Kasumi-1 (cell line): ENCODE data around the gene HOXC4.
"Not testable (repeated sequence)": the region's sequence is repeated elsewhere in the genome, so short reads cannot be mapped to it uniquely, and the experiment has no call there.

Experiments used
- DNase-seq, 2 experiments: peaks; one replicate each; lab custom pipeline; 2025; lab: John Stamatoyannopoulos, UW

The HOXC4 gene

DNA sequence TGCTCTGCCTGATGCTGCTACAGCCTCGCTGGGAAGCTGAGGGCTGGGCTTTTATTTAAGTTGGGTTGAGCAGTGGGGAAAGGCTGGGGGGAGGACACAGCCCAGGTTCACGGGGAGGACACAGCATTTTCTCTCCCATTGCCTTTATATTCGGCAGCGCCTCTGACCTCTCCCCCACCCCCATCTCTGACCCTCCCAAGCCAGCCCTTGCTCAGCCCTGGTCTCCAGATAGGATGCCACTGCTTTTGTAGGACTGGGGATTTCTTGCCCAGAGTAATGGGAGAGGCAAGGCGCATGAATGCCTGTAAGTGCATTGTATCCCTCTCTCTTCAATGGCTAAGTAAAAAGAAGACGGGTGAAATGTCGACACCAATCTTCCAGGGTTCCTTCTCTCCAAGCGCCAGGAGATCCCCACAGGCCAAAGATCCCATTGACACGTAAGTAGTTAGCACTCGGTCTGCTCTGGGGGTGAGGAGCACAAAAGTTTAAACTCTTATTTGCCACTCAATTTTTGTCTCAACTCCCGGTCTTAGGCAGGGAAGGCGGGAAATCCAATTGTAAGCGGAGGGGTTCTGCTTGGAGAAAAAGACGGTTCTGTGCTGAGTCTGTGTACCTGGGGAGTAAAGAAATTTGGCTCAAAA, 4.6 kb downstream of the HOXC4 start:
- DNase-seq = no peak

- no peak for DNase-seq
These were observed 6.0 kb downstream of the HOXC4 start for GRCh38 chr12:54059668-54060067.

GRCh38 chr12:54060174-54060974, 6.7 kb downstream of the HOXC4 start:
- no peak for DNase-seq

DNA sequence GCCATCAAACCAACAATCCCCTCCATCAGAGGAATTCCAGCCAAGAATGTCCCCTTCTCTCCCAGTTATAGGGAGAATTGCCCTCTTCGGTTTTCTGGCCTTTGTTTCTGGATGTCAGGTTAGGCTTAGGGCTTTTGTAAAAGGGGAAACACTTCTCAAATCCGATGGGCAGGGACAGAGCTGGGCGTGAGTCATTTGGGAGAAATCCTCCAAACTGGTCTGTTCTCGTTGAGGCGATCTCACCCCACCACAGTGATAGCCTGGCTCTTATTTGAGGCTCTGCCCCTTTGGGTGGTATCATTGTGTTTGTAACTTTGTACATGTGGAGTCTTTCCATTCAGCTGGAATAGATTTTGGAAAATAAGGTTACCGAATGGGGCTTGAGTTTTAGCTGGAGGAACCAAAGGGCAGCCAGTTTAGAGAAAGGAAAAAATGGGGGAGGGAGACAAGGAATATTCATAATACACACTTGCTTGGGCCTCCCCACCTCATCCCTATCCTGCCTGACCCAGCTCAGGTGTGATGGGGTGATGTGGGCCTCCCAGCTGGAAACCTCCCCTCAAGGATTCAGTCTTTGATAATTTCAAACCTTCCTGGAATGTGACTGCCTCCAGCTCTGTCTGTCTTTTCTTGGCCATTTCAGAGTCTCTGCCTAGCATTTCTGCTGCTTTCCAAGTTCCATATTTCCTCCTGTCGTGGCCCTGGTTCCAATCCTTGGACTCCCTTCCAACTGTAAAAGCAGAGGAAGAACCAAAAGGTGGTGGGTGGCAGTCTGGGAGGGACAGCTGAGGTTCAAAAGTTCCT, 7.5 kb downstream of the HOXC4 start:
- no peak for DNase-seq

- DNase-seq = no peak
These were observed 12.0 kb downstream of the HOXC4 start for GRCh38 chr12:54065677-54066076.

DNA sequence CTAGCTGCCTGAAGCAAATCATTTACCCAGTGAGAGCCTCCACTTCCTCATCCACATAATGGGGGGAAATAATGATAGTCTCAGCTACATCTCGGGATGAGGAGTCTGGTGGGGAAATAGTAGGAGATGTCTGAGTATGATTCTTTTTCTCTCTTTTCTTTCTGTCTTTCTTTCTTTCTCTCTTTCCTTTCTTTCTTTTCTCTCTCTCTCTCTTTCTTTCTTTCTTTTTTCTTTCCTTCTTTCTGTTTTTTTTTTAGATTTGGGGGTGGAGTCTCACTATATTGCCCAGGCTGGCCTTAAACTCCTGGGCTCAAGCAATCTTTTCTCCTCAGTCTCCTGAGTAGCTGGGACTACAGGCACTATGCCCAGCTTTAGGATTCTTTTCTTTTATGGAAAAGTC, 12.8 kb downstream of the HOXC4 start:
- DNase-seq = no peak

DNA sequence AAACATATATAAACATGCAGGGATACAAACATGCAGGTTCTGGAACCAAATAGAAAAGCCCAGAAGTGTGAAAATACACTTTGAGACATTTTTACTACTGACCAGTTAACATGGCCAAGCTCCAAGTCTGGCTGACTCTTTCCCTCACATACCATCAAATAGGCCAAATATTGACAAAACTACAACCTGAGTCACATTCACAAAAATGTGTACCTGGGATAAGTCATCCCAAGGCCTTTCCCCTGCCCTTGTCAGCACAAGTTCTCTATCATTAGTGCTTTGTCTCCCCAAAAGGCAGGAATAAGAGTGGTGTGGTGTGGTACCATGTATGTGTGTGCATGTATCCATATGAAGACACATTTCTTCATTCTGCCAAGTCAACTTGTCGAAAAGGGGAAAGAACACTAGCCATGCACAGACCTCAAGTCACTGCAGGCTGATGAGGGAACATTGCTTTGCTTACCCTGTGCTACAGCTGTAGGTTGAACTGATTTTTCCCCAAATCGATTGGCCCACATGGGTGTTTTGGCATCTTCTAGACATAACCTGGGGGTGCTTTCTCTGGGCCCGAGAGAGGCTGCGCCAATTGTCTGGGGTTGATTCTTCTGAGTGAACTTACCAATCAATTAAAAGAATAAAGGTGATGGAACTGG, 14.9 kb downstream of the HOXC4 start:
- no peak for DNase-seq

GRCh38 chr12:54071942-54072341, 18.3 kb downstream of the HOXC4 start:
- no peak for DNase-seq

DNA sequence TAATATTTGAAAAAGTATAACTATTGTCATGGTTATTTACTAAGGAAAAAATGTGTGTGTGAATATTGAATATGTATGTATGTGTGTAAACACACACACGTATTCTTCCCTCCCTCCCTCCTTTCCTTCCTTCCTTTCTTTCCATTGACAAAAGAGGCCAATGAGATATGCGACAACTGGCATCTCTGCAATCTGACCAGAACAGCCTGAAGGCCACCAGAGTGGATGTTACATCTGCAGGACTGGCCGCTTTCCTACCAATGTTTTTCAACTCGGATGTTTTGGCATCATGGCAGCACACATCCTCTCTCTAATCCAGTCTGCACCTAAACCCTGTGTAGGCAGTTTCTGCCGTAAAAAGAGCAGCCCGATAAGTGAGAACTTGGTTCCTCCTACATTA, 20.7 kb downstream of the HOXC4 start:
- no peak for DNase-seq

DNA sequence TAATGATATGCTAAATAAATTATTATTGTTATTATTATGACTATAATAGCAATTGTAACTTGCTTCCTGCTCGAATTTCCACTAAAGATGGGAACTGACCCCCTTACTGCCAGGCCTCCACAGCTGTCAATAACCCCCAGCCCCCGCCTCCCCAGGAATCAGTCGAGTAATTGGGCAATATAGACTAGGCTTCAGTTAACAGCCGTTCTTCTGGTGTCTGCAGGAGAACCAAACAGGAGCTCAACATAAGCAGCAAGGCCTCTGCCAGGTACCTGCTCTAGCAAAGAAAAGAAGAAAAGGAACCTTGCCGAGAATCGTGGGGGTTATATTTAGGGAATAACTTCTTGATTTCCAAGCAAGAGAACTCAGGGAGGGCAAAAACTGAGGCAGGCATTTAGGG, 21.8 kb downstream of the HOXC4 start:
- no peak for DNase-seq

DNA sequence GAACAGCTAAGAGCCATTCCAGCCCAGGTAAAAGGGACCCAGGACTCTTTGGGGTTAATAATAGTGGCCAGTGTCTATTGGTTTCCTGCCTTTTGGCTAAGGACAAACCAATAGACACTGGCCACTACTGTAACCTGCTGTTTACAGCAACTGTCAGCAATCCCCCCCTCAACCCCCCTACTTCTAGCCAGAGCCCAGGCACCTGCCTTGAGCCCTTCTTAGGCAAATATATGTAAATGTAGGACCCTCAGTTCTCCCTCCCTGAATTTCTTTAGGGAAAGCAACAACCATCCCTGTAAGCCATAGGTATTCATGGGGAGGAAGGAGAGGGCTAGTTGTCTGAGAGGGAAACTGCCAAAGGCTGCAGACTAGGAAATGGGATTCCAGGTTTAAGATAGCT, 22.3 kb downstream of the HOXC4 start:
- DNase-seq = no peak

DNA sequence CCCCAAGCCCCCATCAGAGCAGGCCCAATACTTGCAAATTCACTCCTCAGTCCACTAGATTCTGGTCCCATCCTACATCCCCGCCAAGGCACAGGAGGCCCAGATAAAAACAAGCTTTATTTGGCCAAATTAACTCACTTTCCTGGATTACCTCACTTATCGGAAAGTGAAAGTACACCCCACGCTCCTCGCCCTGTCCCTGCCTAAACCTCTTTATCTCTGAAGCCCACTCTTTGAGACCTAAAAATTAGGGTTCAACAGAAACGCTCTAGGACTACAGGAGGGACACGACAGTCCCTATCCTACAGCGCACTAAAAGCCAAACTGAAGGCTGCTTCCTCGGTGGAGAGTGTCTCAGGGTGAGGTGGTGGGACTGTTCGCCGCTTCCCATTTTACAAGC, 24.2 kb downstream of the HOXC4 start:
- DNase-seq = not testable (repeated sequence)

DNA sequence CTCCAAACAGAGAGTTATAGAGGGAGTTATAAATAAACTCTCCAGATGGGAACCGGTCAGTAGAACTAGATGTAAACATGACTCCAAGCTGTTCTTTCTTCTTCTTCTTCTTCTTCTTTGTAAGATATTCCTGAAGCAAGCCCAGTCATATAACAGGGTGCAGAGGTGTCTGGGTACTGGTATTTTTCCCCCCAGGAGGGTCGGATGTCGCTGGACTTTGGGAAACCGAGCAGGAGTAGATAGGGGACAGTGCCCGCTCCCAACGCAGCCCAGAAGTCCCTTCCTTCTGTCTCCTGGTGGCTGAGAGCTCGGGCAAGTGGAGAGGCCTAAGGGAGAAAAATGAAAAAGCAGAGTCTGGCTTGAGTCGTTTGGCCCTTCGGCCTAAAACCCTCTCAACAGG, 25.5 kb downstream of the HOXC4 start:
- DNase-seq = not testable (repeated sequence)

GRCh38 chr12:54080008-54080924, 26.6 kb downstream of the HOXC4 start:
- not testable (repeated sequence) for DNase-seq

DNA sequence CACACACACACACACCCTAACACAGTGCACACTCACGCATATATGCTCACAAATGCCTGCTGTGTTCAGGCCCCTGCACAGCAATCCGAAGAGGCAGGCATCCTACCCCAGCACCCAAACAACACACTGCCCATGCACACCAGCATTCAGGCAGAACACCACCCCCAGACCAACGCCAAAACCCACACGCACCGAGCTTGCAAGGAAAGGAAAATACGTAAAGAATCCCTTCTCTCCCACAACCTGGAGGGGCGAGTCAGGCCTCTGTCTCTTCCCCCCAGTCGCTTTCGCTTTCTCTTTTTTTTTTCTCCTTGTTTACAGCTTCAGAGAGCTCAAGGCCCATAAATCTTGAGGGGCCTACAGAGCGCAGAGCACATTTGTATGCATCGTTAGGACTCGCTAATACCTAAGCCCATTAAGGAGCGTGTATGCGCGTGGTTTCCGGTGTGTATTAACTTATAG, 27.4 kb downstream of the HOXC4 start:
- not testable (repeated sequence) for DNase-seq

DNA sequence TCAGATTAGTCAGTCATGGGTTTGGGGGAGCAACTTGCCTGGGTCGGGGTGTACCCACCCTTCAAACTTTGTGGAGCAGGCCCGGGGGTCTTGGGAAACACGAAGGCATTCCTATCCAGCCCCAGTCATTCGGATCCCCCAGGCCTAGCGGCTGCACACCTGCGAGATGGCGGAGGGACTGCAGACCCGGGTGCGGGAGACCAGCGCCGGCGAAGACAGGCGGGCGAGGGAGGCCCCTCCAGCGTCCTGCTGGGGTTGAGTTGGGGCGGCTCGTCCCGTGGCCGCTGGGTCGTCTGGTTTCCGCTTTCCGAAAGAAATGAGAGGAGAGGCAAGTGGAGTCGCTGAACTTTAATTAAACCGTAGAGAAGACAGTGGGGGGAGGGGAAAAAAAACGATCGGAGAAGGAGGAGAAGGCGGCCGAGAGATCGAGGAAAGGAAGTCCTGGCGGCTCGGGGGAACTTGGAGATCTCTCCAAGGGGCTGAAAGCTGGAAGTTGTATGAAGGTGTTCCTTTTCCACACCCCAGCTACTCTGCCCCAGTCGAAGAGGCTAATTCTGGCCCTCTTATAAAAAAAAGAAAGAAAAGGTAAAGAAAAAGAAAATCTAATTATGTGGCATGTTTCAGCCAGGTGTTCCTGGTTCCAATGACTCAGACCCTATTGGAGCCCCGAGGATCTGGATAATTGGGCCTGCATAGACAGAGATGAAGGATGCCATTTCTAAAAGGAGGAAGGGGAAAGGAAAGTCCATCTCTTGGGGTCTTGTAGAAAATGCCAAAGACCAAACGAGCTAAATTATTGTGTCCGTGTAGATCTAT, 28.2 kb downstream of the HOXC4 start:
- DNase-seq = not testable (repeated sequence)

- no peak for DNase-seq
These were observed 28.8 kb downstream of the HOXC4 start for GRCh38 chr12:54082397-54082892.

DNA sequence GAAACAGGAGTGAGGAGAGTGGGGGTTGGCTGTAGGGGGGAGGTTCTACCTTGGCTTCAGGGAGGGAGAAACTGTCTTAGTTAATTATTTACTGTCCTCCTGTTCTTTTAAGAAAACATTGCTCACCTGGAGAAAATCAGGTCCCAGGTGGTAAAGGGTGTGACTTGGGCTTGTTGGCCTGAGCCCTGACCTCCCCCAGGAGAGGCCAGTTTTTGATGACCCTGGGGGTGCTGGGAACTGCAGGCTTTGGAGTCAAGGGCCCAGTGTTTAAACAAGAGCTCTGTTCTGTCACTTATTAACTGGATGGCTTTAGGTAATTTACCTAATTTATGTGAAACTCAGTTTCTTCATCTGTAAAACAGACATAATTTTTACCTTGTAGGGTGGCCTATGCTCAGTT, 34.4 kb downstream of the HOXC4 start:
- DNase-seq = not testable (repeated sequence)

DNA sequence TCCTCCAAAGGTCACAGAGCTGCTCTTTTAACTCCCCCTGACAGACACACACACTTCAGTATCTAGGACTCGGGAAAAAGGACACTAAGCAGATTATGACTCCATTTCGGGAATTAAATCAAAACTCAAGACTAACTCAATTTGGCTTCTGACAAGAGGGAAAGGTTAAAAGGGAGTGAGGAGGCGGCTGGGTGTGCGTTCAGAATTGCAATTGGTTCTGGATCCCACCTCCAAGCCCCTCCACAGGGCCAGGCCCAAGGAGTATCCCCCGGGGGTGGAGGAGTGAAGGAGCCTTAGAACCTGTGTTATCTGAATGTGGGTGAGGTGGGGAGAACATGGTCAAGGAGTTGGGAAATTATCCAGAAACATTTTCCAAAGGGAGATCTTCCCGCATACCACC, 35.8 kb downstream of the HOXC4 start:
- DNase-seq = not testable (repeated sequence)

GRCh38 chr12:54090312-54090711, 36.7 kb downstream of the HOXC4 start:
- not testable (repeated sequence) for DNase-seq
